Thoracic aorta (tissue), 2 donors: ENCODE data around the gene PRLR. TPM values are rescaled to one million over a fixed set of nuclear protein-coding genes. Genes with fewer than 3 reads are reported as not detected.

ENCODE experiments used
- ATAC-seq: fragments of 150-250 bp; one replicate; pipeline ENCODE4 v1.8.0; 2017; ENCODE audit warnings: low read depth; ENCODE audit not compliant: insufficient number of reproducible peaks, low FRiP score
- DNase-seq: peaks from one replicate; pipeline ENCODE4 v3.0.0-alpha.2; 2020; ENCODE audit warnings: low spot score
- H3K27ac ChIP-seq, 2 donors: fragments of 200-600 bp; sonication (generic); 1 replicate in 1 of 2; 2 replicates in 1 of 2; pipeline ENCODE4 v1.5.1; 2016; ENCODE audit warnings: mild to moderate bottlenecking in 2 of 2, moderate library complexity in 2 of 2
- H3K27me3 ChIP-seq: fragments of 200-600 bp; sonication (generic); replicated peaks from 2 replicates; pipeline ENCODE4 v1.6.0; 2016; ENCODE audit warnings: mild to moderate bottlenecking; ENCODE audit not compliant: insufficient read depth
- H3K36me3 ChIP-seq: fragments of 200-600 bp; sonication (generic); one replicate; pipeline ENCODE4 v1.5.1; 2016
- H3K4me1 ChIP-seq, 2 donors: fragments of 200-600 bp; sonication (generic); 1 replicate in 1 of 2; 2 replicates in 1 of 2; pipeline versions ENCODE4 v1.5.1 to v1.6.0; 2016; ENCODE audit warnings: low read depth in 2 of 2, mild to moderate bottlenecking in 1 of 2; ENCODE audit not compliant: control insufficient read depth in 1 of 2
- H3K4me3 ChIP-seq: fragments of 200-600 bp; sonication (generic); 2 replicates; pipeline ENCODE4 v1.5.1; 2016; ENCODE audit warnings: mild to moderate bottlenecking
- H3K9me3 ChIP-seq: fragments of 200-600 bp; sonication (generic); 2 replicates; pipeline ENCODE4 v1.5.1; 2016
- CTCF ChIP-seq: fragments of 200-600 bp; sonication (generic); IDR thresholded peaks from one replicate; pipeline ENCODE4 v1.5.1; 2019; ENCODE audit warnings: antibody characterized with exemption
- total RNA-seq, 2 donors: library from RNA; depleted of rRNA; stranded (reverse); fragments of >200 nt; gene quantifications; one replicate each; pipeline versions ENCODE4 v1.1.0 to v1.2.3, GENCODE V29; 2016

The PRLR gene
- total RNA-seq, 2 donors from 2014 or later: 0.71 to 2.6 TPM

GRCh38 chr5:35091704-35092103 is 138.6 kb downstream of the PRLR start:
- no peak for ATAC-seq
- Histone ChIP-seq H3K4me1 (no peaks in the 10 kb centered on the region), H3K9me3 (no peaks in the 10 kb centered on the region), H3K36me3 (no peaks in the 10 kb centered on the region), H3K27me3 (no peaks in the 10 kb centered on the region), H3K4me3 (no peak overlapping the region), H3K27ac (no peak overlapping the region)
- TF ChIP-seq CTCF: no peak
- DNase-seq: no peak

- Histone ChIP-seq H3K9me3 (no peaks in the 10 kb centered on the region), H3K27ac (no peak overlapping the region), H3K27me3 (no peaks in the 10 kb centered on the region), H3K36me3 (no peaks in the 10 kb centered on the region), H3K4me3 (no peak overlapping the region), H3K4me1 (no peaks in the 10 kb centered on the region)
- ATAC-seq (no peak), DNase-seq (no peak)
- peak; percentile 72 for TF ChIP-seq CTCF
Observed at GRCh38 chr5:35089334-35090314, 140.7 kb downstream of the PRLR start.

- Histone ChIP-seq H3K4me1 (no peaks in the 10 kb centered on the region), H3K36me3 (no peaks in the 10 kb centered on the region), H3K9me3 (no peaks in the 10 kb centered on the region), H3K4me3 (no peak overlapping the region), H3K27ac (no peak overlapping the region), H3K27me3 (no peaks in the 10 kb centered on the region)
- no peak for DNase-seq
- no peak for TF ChIP-seq CTCF
- ATAC-seq: no peak
Observed at GRCh38 chr5:35087991-35088390, 142.3 kb downstream of the PRLR start.

GRCh38 chr5:35083150-35083549 is 147.1 kb downstream of the PRLR start:
- no peaks in the 10 kb centered on the region for H3K27me3 ChIP-seq
- H3K36me3 ChIP-seq: no peaks in the 10 kb centered on the region
- ATAC-seq (no peak), DNase-seq (no peak)
- H3K4me1 ChIP-seq: no peaks in the 10 kb centered on the region
- H3K27ac ChIP-seq: no peak overlapping the region
- TF ChIP-seq CTCF: no peak
- no peak overlapping the region for H3K4me3 ChIP-seq
- no peaks in the 10 kb centered on the region for H3K9me3 ChIP-seq

- ATAC-seq (no peak), DNase-seq (no peak)
- no peak overlapping the region for H3K27ac ChIP-seq
- H3K4me1 ChIP-seq: no peaks in the 10 kb centered on the region
- no peaks in the 10 kb centered on the region for H3K9me3 ChIP-seq
- no peak for TF ChIP-seq CTCF
- no peaks in the 10 kb centered on the region for H3K36me3 ChIP-seq
- H3K27me3 ChIP-seq: no peaks in the 10 kb centered on the region
- H3K4me3 ChIP-seq: no peak overlapping the region
Observed at GRCh38 chr5:35082530-35082929, 147.8 kb downstream of the PRLR start.
